Colonic mucosa (tissue), 4 donors: ENCODE measurements around the gene UNC5B. TPM values are rescaled to one million over a fixed set of nuclear protein-coding genes. Genes with fewer than 3 reads are reported as not detected.

ENCODE experiments used
- DNase-seq: peaks from one replicate; pipeline ENCODE4 v3.0.0-alpha.2; 2020
- H3K27ac ChIP-seq: fragments of 200-600 bp; one replicate; pipeline ENCODE4 v1.8.0; 2021
- H3K27me3 ChIP-seq: fragments of 200-600 bp; one replicate; pipeline ENCODE4 v1.8.0; 2021
- H3K36me3 ChIP-seq: fragments of 200-600 bp; one replicate; pipeline ENCODE4 v1.8.0; 2021
- H3K4me1 ChIP-seq: fragments of 200-600 bp; one replicate; pipeline ENCODE4 v1.8.0; 2021; ENCODE audit warnings: mild to moderate bottlenecking
- H3K4me3 ChIP-seq: fragments of 200-600 bp; one replicate; pipeline ENCODE4 v1.8.0; 2021
- H3K9ac ChIP-seq, 2 donors: one replicate each; pipeline ENCODE4 v1.7.0; 2013; ENCODE audit warnings: control low read depth in 2 of 2, low read depth in 2 of 2, low read length in 2 of 2
- H3K9me3 ChIP-seq: fragments of 200-600 bp; one replicate; pipeline ENCODE4 v1.8.0; 2021
- CTCF ChIP-seq: fragments of 200-600 bp; IDR thresholded peaks from one replicate; pipeline ENCODE4 v1.8.0; 2022; ENCODE audit warnings: antibody characterized with exemption, mild to moderate bottlenecking
- intact Hi-C: fragments of 100-400 bp; cut with DNase I; formaldehyde crosslinking; loops from one replicate; pipeline ENCODE4 v1.14.1; 2022
- total RNA-seq, 2 donors: library from RNA; stranded (reverse); fragmentation: NEBNext Ultra II Directional in 1 of 2; extraction: Animal tissue kit (Norgen Biotek cat#: 25700) in 1 of 2; gene quantifications; one replicate each; pipeline ENCODE4 v1.2.1, GENCODE V29; 2021
- donor health status: healthy.
- donor health status: DM: no; HTN: no; CAD: no.
- donor health status: DM: no; HTN: no; CAD: no.

UNC5B gene
- total RNA-seq, 2 donors from 2014 or later = 18.4 to 18.5 TPM

DNA sequence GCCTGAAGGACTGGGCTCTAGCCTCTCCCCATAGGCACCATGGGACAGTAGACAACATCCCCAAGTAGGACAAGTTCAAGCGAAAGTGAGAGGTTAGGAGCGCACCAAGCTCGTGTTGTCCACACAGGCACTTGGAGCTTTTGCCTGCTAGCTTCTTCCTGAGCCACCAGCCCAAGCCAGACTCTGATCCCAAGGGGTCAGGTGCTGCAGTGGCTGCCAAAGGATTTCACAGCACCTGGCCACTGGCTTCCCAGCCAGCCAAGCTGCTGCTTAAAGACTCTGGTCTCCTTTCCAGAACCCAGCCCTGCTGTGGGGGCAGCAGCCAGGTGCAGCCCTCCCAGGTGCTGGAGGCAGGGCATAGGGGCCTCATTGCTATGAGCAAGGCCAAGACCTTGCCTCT lies 33.0 kb upstream of the UNC5B start:
- no peaks in the 10 kb centered on the region for H3K4me1 ChIP-seq
- intact Hi-C loops = no loop called here
- no peaks in the 10 kb centered on the region for H3K9me3 ChIP-seq
- no peak overlapping the region for H3K27ac ChIP-seq
- no peak for TF ChIP-seq CTCF
- no peak for DNase-seq
- no peaks in the 10 kb centered on the region for H3K27me3 ChIP-seq
- H3K9ac ChIP-seq = no peak overlapping the region
- no peaks in the 10 kb centered on the region for H3K36me3 ChIP-seq
- no peak overlapping the region for H3K4me3 ChIP-seq

- Histone ChIP-seq H3K4me1 (no peaks in the 10 kb centered on the region), H3K27ac (no peak overlapping the region), H3K9me3 (no peaks in the 10 kb centered on the region), H3K27me3 (no peaks in the 10 kb centered on the region), H3K9ac (no peak overlapping the region), H3K4me3 (no peak overlapping the region), H3K36me3 (no peaks in the 10 kb centered on the region)
- no peak for DNase-seq
- intact Hi-C loops = no loop called here
- no peak for TF ChIP-seq CTCF
These were observed 27.9 kb upstream of the UNC5B start for GRCh38 chr10:71184421-71184820.

- no peak overlapping the region for H3K4me3 ChIP-seq
- no peaks in the 10 kb centered on the region for H3K36me3 ChIP-seq
- no peak for TF ChIP-seq CTCF
- no peak for DNase-seq
- no peaks in the 10 kb centered on the region for H3K27me3 ChIP-seq
- H3K9ac ChIP-seq = no peak overlapping the region
- no peaks in the 10 kb centered on the region for H3K9me3 ChIP-seq
- intact Hi-C loops = no loop called here
- H3K4me1 ChIP-seq = no peaks in the 10 kb centered on the region
- no peak overlapping the region for H3K27ac ChIP-seq
These were observed 27.2 kb upstream of the UNC5B start for GRCh38 chr10:71185209-71185608.

- no peak for TF ChIP-seq CTCF
- no peak for DNase-seq
- Histone ChIP-seq H3K4me1 (no peaks in the 10 kb centered on the region), H3K27me3 (no peaks in the 10 kb centered on the region), H3K9ac (no peak overlapping the region), H3K9me3 (no peaks in the 10 kb centered on the region), H3K4me3 (no peak overlapping the region), H3K36me3 (no peaks in the 10 kb centered on the region), H3K27ac (no peak overlapping the region)
- intact Hi-C loops = no loop called here
These were observed 25.2 kb upstream of the UNC5B start for GRCh38 chr10:71187197-71187596.

- intact Hi-C loops = no loop called here
- Histone ChIP-seq H3K27me3 (no peaks in the 10 kb centered on the region), H3K36me3 (no peaks in the 10 kb centered on the region), H3K9ac (no peak overlapping the region), H3K4me1 (no peaks in the 10 kb centered on the region), H3K9me3 (no peaks in the 10 kb centered on the region), H3K4me3 (no peak overlapping the region), H3K27ac (no peak overlapping the region)
- no peak for TF ChIP-seq CTCF
- no peak for DNase-seq
These were observed 24.8 kb upstream of the UNC5B start for GRCh38 chr10:71187600-71187999.

GRCh38 chr10:71188201-71188600 lies 24.2 kb upstream of the UNC5B start:
- no peaks in the 10 kb centered on the region for H3K9me3 ChIP-seq
- H3K4me3 ChIP-seq = no peak overlapping the region
- no peaks in the 10 kb centered on the region for H3K27me3 ChIP-seq
- intact Hi-C loops = no loop called here
- no peaks in the 10 kb centered on the region for H3K36me3 ChIP-seq
- no peak overlapping the region for H3K9ac ChIP-seq
- no peak for TF ChIP-seq CTCF
- no peak for DNase-seq
- H3K4me1 ChIP-seq = no peaks in the 10 kb centered on the region
- H3K27ac ChIP-seq = no peak overlapping the region
